H1 (cell line): ENCODE results near the gene EDEM1. TPM values are rescaled to one million over a fixed set of nuclear protein-coding genes. Genes with fewer than 3 reads are reported as not detected.

Experiments used
- CTCF ChIA-PET: fragments of 300-600 bp; sonication (Branson Sonifier 250); formaldehyde crosslinking; loops from one replicate; lab custom pipeline; 2021; ENCODE audit not compliant: partially characterized antibody; lab: Charles Lee
- POLR2A ChIA-PET: fragments of 300-600 bp; sonication (Branson Sonifier 250); formaldehyde crosslinking; loops from one replicate; lab custom pipeline; 2021; ENCODE audit warnings: inconsistent platforms; ENCODE audit not compliant: partially characterized antibody; lab: Charles Lee
- DNase-seq, 2 experiments: peaks; one replicate each; pipeline versions ENCODE4 v3.0.0 to v3.0.0-alpha.2; 2010 to 2022; ENCODE audit warnings: low spot score in 2 of 2, low read depth in 1 of 2, mixed read lengths in 1 of 2
- FAIRE-seq: peaks from 2 replicates; lab custom pipeline; 2011; peaks lifted over from hg19 to GRCh38; lab: Jason Lieb, UNC
- H2AFZ ChIP-seq: 2 replicates; pipeline ENCODE4 v1.8.1; 2012; ENCODE audit warnings: low read length, inconsistent platforms
- H2AK5ac ChIP-seq: 2 replicates; pipeline ENCODE4 v1.6.1; 2013; ENCODE audit warnings: low read depth, low read length
- H2BK120ac ChIP-seq: replicated peaks from 2 replicates; pipeline ENCODE3; 2013; ENCODE audit warnings: low read depth, low read length, inconsistent platforms
- H2BK12ac ChIP-seq: 2 replicates; pipeline ENCODE4 v1.6.1; 2013; ENCODE audit warnings: low read depth, low read length
- H2BK15ac ChIP-seq: 2 replicates; pipeline ENCODE4 v1.6.1; 2013; ENCODE audit warnings: low read length
- H2BK20ac ChIP-seq: 2 replicates; pipeline ENCODE4 v1.6.1; 2013; ENCODE audit warnings: low read length
- H2BK5ac ChIP-seq: 2 replicates; pipeline ENCODE4 v1.6.1; 2013; ENCODE audit warnings: low read depth, low read length
- H3K14ac ChIP-seq: 2 replicates; pipeline ENCODE4 v1.6.1; 2013; ENCODE audit warnings: inconsistent platforms; ENCODE audit not compliant: insufficient read length
- H3K18ac ChIP-seq: 2 replicates; pipeline ENCODE4 v1.6.1; 2013; ENCODE audit warnings: low read length; ENCODE audit errors: extremely low read depth
- H3K23ac ChIP-seq: 2 replicates; pipeline ENCODE4 v1.6.1; 2013; ENCODE audit warnings: inconsistent platforms; ENCODE audit not compliant: insufficient read length
- H3K23me2 ChIP-seq: 2 replicates; pipeline ENCODE4 v1.6.1; 2013; ENCODE audit warnings: low read depth, low read length
- H3K27ac ChIP-seq: 2 replicates; pipeline ENCODE4 v1.6.1; 2011; ENCODE audit warnings: low read depth, low read length, inconsistent platforms
- H3K27me3 ChIP-seq, 4 experiments: replicated peaks in 1 of 4; 1 replicate in 1 of 4; 2 replicates in 3 of 4; pipeline versions ENCODE4 v1.6.1 to v1.8.1; 2011 to 2013; ENCODE audit warnings: low read length in 3 of 4, mild to moderate bottlenecking in 3 of 4, inconsistent platforms in 2 of 4, mixed read lengths in 2 of 4, moderate library complexity in 1 of 4; ENCODE audit not compliant: control insufficient read depth in 3 of 4, insufficient read depth in 3 of 4; ENCODE audit errors: extremely low read depth in 1 of 4
- H3K36me3 ChIP-seq, 4 experiments: 2 replicates each; pipeline versions ENCODE4 v1.6.1 to v1.8.1; 2011 to 2013; ENCODE audit warnings: mild to moderate bottlenecking in 4 of 4, low read length in 3 of 4, moderate library complexity in 2 of 4, control low read depth in 1 of 4, inconsistent platforms in 1 of 4; ENCODE audit not compliant: insufficient read depth in 4 of 4, control insufficient read depth in 2 of 4
- H3K4ac ChIP-seq: replicated peaks from 2 replicates; pipeline ENCODE3; 2013; ENCODE audit warnings: low read length, low read depth, mixed read lengths, inconsistent platforms; ENCODE audit not compliant: insufficient read length
- H3K4me1 ChIP-seq, 4 experiments: replicated peaks in 1 of 4; 1 replicate in 1 of 4; 2 replicates in 3 of 4; pipeline versions ENCODE4 v1.6.1 to v1.8.1; 2011 to 2013; ENCODE audit warnings: low read length in 3 of 4, inconsistent platforms in 2 of 4, mixed read lengths in 1 of 4; ENCODE audit not compliant: insufficient read depth in 4 of 4, control insufficient read depth in 3 of 4
- H3K4me2 ChIP-seq, 2 experiments: 2 replicates each; pipeline versions ENCODE4 v1.6.1 to v1.8.1; 2011 to 2013; ENCODE audit warnings: low read depth in 2 of 2, low read length in 2 of 2, control low read depth in 1 of 2, inconsistent platforms in 1 of 2, mild to moderate bottlenecking in 1 of 2; ENCODE audit not compliant: insufficient read depth in 1 of 2
- H3K4me3 ChIP-seq, 4 experiments: fragments of 200-600, 300-600 bp in 1 of 4; sonication (generic), shearing (Covaris generic), sonication (Bioruptor Twin) in 1 of 4; 2 replicates each; pipeline versions ENCODE4 v1.5.1 to v1.8.1; 2011 to 2016; ENCODE audit warnings: low read length in 4 of 4, low read depth in 3 of 4, control low read depth in 2 of 4, inconsistent platforms in 2 of 4, mild to moderate bottlenecking in 2 of 4, mixed read lengths in 1 of 4, moderate library complexity in 1 of 4; ENCODE audit not compliant: insufficient read depth in 2 of 4; ENCODE audit errors: extremely low read depth in 1 of 4
- H3K56ac ChIP-seq: replicated peaks from 2 replicates; pipeline ENCODE3; 2013; ENCODE audit warnings: low read depth, mild to moderate bottlenecking, mixed read lengths, low read length, inconsistent platforms; ENCODE audit not compliant: insufficient read length
- H3K79me1 ChIP-seq: 2 replicates; pipeline ENCODE4 v1.6.1; 2013; ENCODE audit warnings: low read depth, low read length, control low read depth
- H3K79me2 ChIP-seq, 2 experiments: 2 replicates each; pipeline versions ENCODE4 v1.6.1 to v1.8.1; 2012 to 2013; ENCODE audit warnings: low read length in 2 of 2, mild to moderate bottlenecking in 2 of 2, inconsistent platforms in 1 of 2; ENCODE audit not compliant: insufficient read depth in 2 of 2, control insufficient read depth in 1 of 2
- H3K9ac ChIP-seq, 4 experiments: replicated peaks in 1 of 4; 1 replicate in 1 of 4; 2 replicates in 3 of 4; pipeline versions ENCODE4 v1.6.1 to v1.8.1; 2011 to 2013; ENCODE audit warnings: low read depth in 3 of 4, low read length in 3 of 4, control low read depth in 2 of 4, mild to moderate bottlenecking in 2 of 4, moderate library complexity in 2 of 4, inconsistent platforms in 1 of 4; ENCODE audit errors: extremely low read depth in 1 of 4
- H3K9me3 ChIP-seq, 2 experiments: 2 replicates each; pipeline versions ENCODE4 v1.6.1 to v1.8.1; 2012 to 2013; ENCODE audit warnings: mild to moderate bottlenecking in 2 of 2, moderate library complexity in 2 of 2, control low read depth in 1 of 2, inconsistent platforms in 1 of 2, low read depth in 1 of 2, low read length in 1 of 2, mixed read lengths in 1 of 2; ENCODE audit not compliant: insufficient read depth in 2 of 2
- H4K20me1 ChIP-seq, 2 experiments: replicated peaks in 1 of 2; 2 replicates each; pipeline versions ENCODE3 to v1.8.1; 2011 to 2013; ENCODE audit warnings: inconsistent platforms in 2 of 2, low read length in 2 of 2, mild to moderate bottlenecking in 1 of 2; ENCODE audit not compliant: insufficient read depth in 2 of 2, control insufficient read depth in 1 of 2
- H4K5ac ChIP-seq: 2 replicates; pipeline ENCODE4 v1.6.1; 2013; ENCODE audit warnings: low read length, low read depth, mixed read lengths, inconsistent platforms; ENCODE audit not compliant: insufficient read length
- H4K8ac ChIP-seq: 2 replicates; pipeline ENCODE4 v1.8.0; 2013; ENCODE audit warnings: mild to moderate bottlenecking, moderate library complexity, low read length, inconsistent platforms; ENCODE audit not compliant: insufficient read depth; ENCODE audit errors: extremely low read depth
- H4K91ac ChIP-seq: replicated peaks from 2 replicates; pipeline ENCODE3; 2013; ENCODE audit warnings: low read length, mixed read lengths, inconsistent platforms; ENCODE audit not compliant: insufficient read length
- WGBS, 2 experiments: shearing (Covaris generic) in 1 of 2; methylation state at CpG; one replicate each; pipeline versions ENCODE4 v1.1.6 to v1.1.7; 2013 to 2015; ENCODE audit warnings: low lambda C conversion rate in 2 of 2, mixed read lengths in 2 of 2, inconsistent platforms in 1 of 2, low coverage in 1 of 2, missing lambda C conversion rate in 1 of 2; ENCODE audit not compliant: insufficient replicate concordance in 2 of 2, insufficient coverage in 1 of 2, insufficient read length in 1 of 2; ENCODE audit errors: extremely low coverage in 1 of 2, missing lambda C conversion rate in 1 of 2; 5-methylcytosine and 5-hydroxymethylcytosine counted together
- polyA plus RNA-seq, 7 experiments: library from polyadenylated mRNA; depleted of rRNA in 3 of 7; stranded (reverse) in 5 of 7; unstranded in 2 of 7; fragments of >200 nt in 5 of 7; fragments of 200-250 nt in 2 of 7; gene quantifications; 1 replicate in 5 of 7; 2 replicates in 1 of 7; 4 replicates in 1 of 7; pipeline versions ENCODE4 v1.2.1 to v1.2.3, GENCODE V29; 2011 to 2013; ENCODE audit warnings: missing spikeins in 2 of 7, mixed read lengths in 2 of 7
- total RNA-seq: library from RNA; stranded (reverse); fragmentation: NEBNext Ultra II Directional; extraction: Animal tissue kit (Norgen Biotek cat#: 25700); gene quantifications from 2 replicates; pipeline ENCODE4 v1.2.1, GENCODE V29; 2021

EDEM1 gene
- total and polyA plus RNA-seq, 2 of the 8 experiments (the other 6 are each of a cell fraction or from before 2014, with no cell fraction given): 4.8 to 16.4 TPM

DNA sequence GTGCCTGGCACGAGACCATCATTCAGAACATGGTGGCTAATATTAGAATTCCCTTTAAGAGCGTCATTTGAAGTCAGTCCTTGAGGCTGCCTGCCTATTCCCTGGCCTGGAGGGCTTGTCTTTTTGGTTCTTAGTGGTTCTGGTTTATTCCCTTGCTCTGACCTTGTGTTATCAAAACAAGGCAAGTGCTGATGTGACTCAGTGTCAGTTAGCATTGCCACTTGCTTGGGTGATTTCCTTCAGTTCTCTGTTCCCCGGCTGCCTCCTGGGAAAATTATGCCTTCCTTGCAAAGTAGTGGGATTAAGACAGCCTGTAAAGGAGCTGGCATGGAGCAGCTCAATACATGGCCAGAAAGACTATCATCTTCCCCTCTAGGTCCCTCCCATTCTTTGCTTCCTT, 64.6 kb downstream of the EDEM1 start:
- no peaks in the 10 kb centered on the region for H3K36me3 ChIP-seq
- H3K4me3 ChIP-seq: no peak overlapping the region
- H4K91ac ChIP-seq: no peak overlapping the region
- no peak overlapping the region for H4K5ac ChIP-seq
- no peak overlapping the region for H3K4me2 ChIP-seq
- no peaks in the 10 kb centered on the region for H3K79me1 ChIP-seq
- H3K27ac ChIP-seq: no peak overlapping the region
- no peak overlapping the region for H3K56ac ChIP-seq
- H3K79me2 ChIP-seq: no peaks in the 10 kb centered on the region
- no peak overlapping the region for H2AFZ ChIP-seq
- H2BK5ac ChIP-seq: no peak overlapping the region
- no peak overlapping the region for H3K4ac ChIP-seq
- H4K8ac ChIP-seq: no peak overlapping the region
- FAIRE-seq (no peak), DNase-seq (no peak)
- no peak overlapping the region for H2BK15ac ChIP-seq
- no peak overlapping the region for H3K18ac ChIP-seq
- H3K23me2 ChIP-seq: peaks cover 2% of the 10 kb centered on the region; the same call in 1 of the 2 replicates
- WGBS, 2 experiments: 95% methylated on average over 3 of the region's 3 CpGs; no CpG with 5 or more reads in 1 of the 2 experiments
- no peaks in the 10 kb centered on the region for H4K20me1 ChIP-seq
- H3K9me3 ChIP-seq: no peaks in the 10 kb centered on the region
- H3K9ac ChIP-seq: no peak overlapping the region
- 0 out of 2 replicates have a peak overlapping the region, but pooled peaks have one; percentile 27 for H2BK12ac ChIP-seq
- H2AK5ac ChIP-seq: no peak overlapping the region
- no peak overlapping the region for H3K23ac ChIP-seq
- H3K4me1 ChIP-seq: no peaks in the 10 kb centered on the region
- no peaks in the 10 kb centered on the region for H3K27me3 ChIP-seq
- no peak overlapping the region for H2BK20ac ChIP-seq
- H2BK120ac ChIP-seq: no peak overlapping the region
- ChIA-PET POLR2A (no interaction called here), CTCF (interaction anchor here (1.5 kb wide), 1 partner anchor 19 kb away, joined by 3 read pairs; no protein-coding TSS in a partner anchor)
- no peak overlapping the region for H3K14ac ChIP-seq
